B cell (primary cell): Measurements from ENCODE around the gene SYTL2. TPM values are rescaled to one million over a fixed set of nuclear protein-coding genes. Genes with fewer than 3 reads are reported as not detected.

Source experiments
- ATAC-seq: fragments of 200-7000 bp; cut with Tn5 transposase; one replicate; pipeline ENCODE4 v1.10.0; 2021; ENCODE audit warnings: low read depth, mild to moderate bottlenecking, moderate number of reproducible peaks, moderate library complexity
- CTCF ChIA-PET: fragments of 350-600 bp; sonication (Branson Sonifier 250); formaldehyde crosslinking; loops from one replicate; lab custom pipeline; 2021; ENCODE audit warnings: antibody characterized with exemption, inconsistent platforms; lab: Charles Lee
- POLR2A ChIA-PET: fragments of 350-600 bp; sonication (Branson Sonifier 250); formaldehyde crosslinking; loops from one replicate; lab custom pipeline; 2021; ENCODE audit warnings: antibody characterized with exemption; lab: Charles Lee
- DNase-seq: peaks from one replicate; pipeline ENCODE4 v3.0.0; 2013
- H2AFZ ChIP-seq: 2 replicates; pipeline ENCODE4 v1.6.1; 2012; ENCODE audit warnings: mild to moderate bottlenecking, low read depth, low read length; ENCODE audit not compliant: insufficient read depth, poor library complexity, severe bottlenecking
- H3K27ac ChIP-seq, 2 donors: 1 replicate in 1 of 2; 2 replicates in 1 of 2; pipeline ENCODE4 v1.5.1; 2012 to 2013; ENCODE audit warnings: low read length in 2 of 2, mild to moderate bottlenecking in 2 of 2, moderate library complexity in 1 of 2
- H3K27me3 ChIP-seq, 4 experiments: fragments of 200-600 bp in 1 of 4; sonication (generic) in 1 of 4; replicated peaks in 1 of 4; 1 replicate in 2 of 4; 2 replicates in 2 of 4; pipeline versions ENCODE4 v1.6.1 to v1.7.0; 2013 to 2016; ENCODE audit warnings: low read length in 3 of 4, mild to moderate bottlenecking in 2 of 4, mixed read lengths in 1 of 4, moderate library complexity in 1 of 4; ENCODE audit not compliant: insufficient read depth in 4 of 4, control insufficient read depth in 3 of 4; ENCODE audit errors: control extremely low read depth in 1 of 4
- H3K36me3 ChIP-seq, 2 experiments: replicated peaks in 1 of 2; 1 replicate in 1 of 2; 2 replicates in 1 of 2; pipeline versions ENCODE4 v1.6.1 to v1.7.1; 2013; ENCODE audit warnings: low read length in 1 of 2; ENCODE audit not compliant: insufficient read depth in 2 of 2, control insufficient read depth in 1 of 2; ENCODE audit errors: control extremely low read depth in 1 of 2, extremely low read depth in 1 of 2
- H3K4me1 ChIP-seq, 2 donors: fragments of 200-600 bp in 1 of 2; sonication (generic) in 1 of 2; 1 replicate in 1 of 2; 2 replicates in 1 of 2; pipeline versions ENCODE4 v1.5.1 to v1.6.1; 2013 to 2017; ENCODE audit warnings: low read length in 2 of 2; ENCODE audit not compliant: control insufficient read depth in 2 of 2, insufficient read depth in 2 of 2
- H3K4me2 ChIP-seq: replicated peaks from 2 replicates; pipeline ENCODE3; 2012; ENCODE audit warnings: mild to moderate bottlenecking, low read depth, low read length; ENCODE audit not compliant: poor library complexity, severe bottlenecking
- H3K4me3 ChIP-seq, 5 experiments: fragments of 200-600 bp in 1 of 5; sonication (generic) in 1 of 5; 1 replicate in 3 of 5; 2 replicates in 2 of 5; pipeline versions ENCODE4 v1.5.1 to v1.7.0; 2011 to 2016; ENCODE audit warnings: low read length in 4 of 5, mild to moderate bottlenecking in 4 of 5, low read depth in 2 of 5, control low read depth in 1 of 5, moderate library complexity in 1 of 5; ENCODE audit not compliant: insufficient read depth in 1 of 5; ENCODE audit errors: control extremely low read depth in 1 of 5, extremely low read depth in 1 of 5
- H3K79me2 ChIP-seq: fragments of 200-600 bp; sonication (generic); one replicate; pipeline ENCODE4 v1.6.0; 2016; ENCODE audit warnings: low read length; ENCODE audit not compliant: control insufficient read depth, insufficient read depth
- H3K9ac ChIP-seq: fragments of 200-600 bp; sonication (generic); 2 replicates; pipeline ENCODE4 v1.6.1; 2017; ENCODE audit warnings: mild to moderate bottlenecking, low read length, moderate library complexity
- H3K9me3 ChIP-seq, 3 donors: one replicate each; pipeline versions ENCODE4 v1.6.1 to v1.7.1; 2013; ENCODE audit warnings: low read length in 2 of 3; ENCODE audit not compliant: control insufficient read depth in 2 of 3, insufficient read depth in 1 of 3; ENCODE audit errors: control extremely low read depth in 1 of 3
- H4K20me1 ChIP-seq: 2 replicates; pipeline ENCODE4 v1.6.0; 2012; ENCODE audit warnings: mild to moderate bottlenecking, low read length; ENCODE audit not compliant: insufficient read depth, control insufficient read depth, poor library complexity, severe bottlenecking
- H3K27ac Mint-ChIP-seq: one replicate; pipeline ENCODE4 v1.8.0; 2021; ENCODE audit warnings: mixed read lengths
- H3K27me3 Mint-ChIP-seq: one replicate; pipeline ENCODE4 v1.8.0; 2021; ENCODE audit warnings: mixed read lengths
- H3K4me1 Mint-ChIP-seq: one replicate; pipeline ENCODE4 v1.8.0; 2021; ENCODE audit warnings: mixed read lengths
- H3K4me3 Mint-ChIP-seq: one replicate; pipeline ENCODE4 v1.8.0; 2021; ENCODE audit warnings: mixed read lengths
- H3K9me3 Mint-ChIP-seq: one replicate; pipeline ENCODE4 v1.8.0; 2022; ENCODE audit warnings: mixed read lengths; ENCODE audit not compliant: insufficient read depth
- EZH2 ChIP-seq: IDR thresholded peaks from 2 replicates; pipeline ENCODE4 v1.6.1; 2012; ENCODE audit warnings: borderline replicate concordance, low read depth, mild to moderate bottlenecking, moderate library complexity, low read length; ENCODE audit not compliant: insufficient read depth, poor library complexity, severe bottlenecking
- WGBS: methylation state at CpG from one replicate; pipeline ENCODE4 v1.1.5; 2013; ENCODE audit warnings: missing lambda C conversion rate; ENCODE audit not compliant: insufficient coverage; 5-methylcytosine and 5-hydroxymethylcytosine counted together
- intact Hi-C: fragments of 100-400 bp; cut with micrococcal nuclease; formaldehyde crosslinking; loops from one replicate; pipeline ENCODE4 v1.10.0; 2022
- polyA plus RNA-seq: library from polyadenylated mRNA; depleted of rRNA; stranded (reverse); fragments of >200 nt; gene quantifications from 2 replicates; pipeline ENCODE4 v1.2.3, GENCODE V29; 2012
- total RNA-seq, 2 donors: library from RNA; stranded (reverse); fragments of 120-200 nt in 1 of 2; gene quantifications; 1 replicate in 1 of 2; 2 replicates in 1 of 2; pipeline versions ENCODE4 v1.2.3 to v1.2.4, GENCODE V29; 2013 to 2022
- TF ChIP-seq, protein P1 (sequence below): fragments of 200-600 bp; IDR thresholded peaks from one replicate; pipeline ENCODE4 v1.8.0; 2022; ENCODE audit warnings: antibody characterized with exemption, mild to moderate bottlenecking

The SYTL2 gene
- total and polyA plus RNA-seq, 2 donors (not counting 1 experiment from before 2014, with no cell fraction given) = 0.86 to 2.9 TPM

DNA sequence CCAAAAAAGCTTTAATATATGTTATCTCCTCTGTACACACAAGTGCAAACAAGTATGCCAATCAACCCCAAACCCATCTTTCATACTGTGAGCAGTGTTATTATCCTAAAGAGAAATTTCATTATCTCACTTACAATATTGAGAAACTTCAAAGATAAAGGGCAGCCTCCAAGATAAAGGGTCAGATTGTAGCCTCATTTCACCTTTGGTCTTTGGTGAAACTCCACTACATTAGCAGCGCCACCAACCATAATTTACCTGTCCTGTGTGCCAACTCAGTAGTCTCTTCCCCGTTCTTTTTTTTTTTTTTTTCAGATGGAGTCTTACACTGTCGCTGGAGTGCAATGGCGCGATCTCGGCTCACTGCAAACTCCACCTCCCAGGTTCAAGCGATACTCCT is 9.4 kb downstream of the SYTL2 start:
- ChIA-PET CTCF (no interaction called here), POLR2A (no interaction called here)
- intact Hi-C loops = no loop called here
- Histone ChIP-seq H4K20me1 (no peaks in the 10 kb centered on the region), H3K9me3 (no peaks in the 10 kb centered on the region), H3K4me3 (no peak overlapping the region), H3K9ac (no peak overlapping the region), H3K4me2 (no peak overlapping the region), H3K27me3 (no peaks in the 10 kb centered on the region), H2AFZ (no peak overlapping the region), H3K4me1 (no peaks in the 10 kb centered on the region), H3K36me3 (no peaks in the 10 kb centered on the region), H3K27ac (no peak overlapping the region), H3K79me2 (no peaks in the 10 kb centered on the region)
- Mint-ChIP-seq H3K4me3 (no peak overlapping the region), H3K4me1 (no peaks in the 10 kb centered on the region), H3K9me3 (no peaks in the 10 kb centered on the region), H3K27ac (no peak overlapping the region), H3K27me3 (peaks cover 9% of the 10 kb centered on the region)
- TF ChIP-seq, protein P1, sequence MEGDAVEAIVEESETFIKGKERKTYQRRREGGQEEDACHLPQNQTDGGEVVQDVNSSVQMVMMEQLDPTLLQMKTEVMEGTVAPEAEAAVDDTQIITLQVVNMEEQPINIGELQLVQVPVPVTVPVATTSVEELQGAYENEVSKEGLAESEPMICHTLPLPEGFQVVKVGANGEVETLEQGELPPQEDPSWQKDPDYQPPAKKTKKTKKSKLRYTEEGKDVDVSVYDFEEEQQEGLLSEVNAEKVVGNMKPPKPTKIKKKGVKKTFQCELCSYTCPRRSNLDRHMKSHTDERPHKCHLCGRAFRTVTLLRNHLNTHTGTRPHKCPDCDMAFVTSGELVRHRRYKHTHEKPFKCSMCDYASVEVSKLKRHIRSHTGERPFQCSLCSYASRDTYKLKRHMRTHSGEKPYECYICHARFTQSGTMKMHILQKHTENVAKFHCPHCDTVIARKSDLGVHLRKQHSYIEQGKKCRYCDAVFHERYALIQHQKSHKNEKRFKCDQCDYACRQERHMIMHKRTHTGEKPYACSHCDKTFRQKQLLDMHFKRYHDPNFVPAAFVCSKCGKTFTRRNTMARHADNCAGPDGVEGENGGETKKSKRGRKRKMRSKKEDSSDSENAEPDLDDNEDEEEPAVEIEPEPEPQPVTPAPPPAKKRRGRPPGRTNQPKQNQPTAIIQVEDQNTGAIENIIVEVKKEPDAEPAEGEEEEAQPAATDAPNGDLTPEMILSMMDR = no peak
- TF ChIP-seq EZH2 = no peak
- no peak for DNase-seq
- 100% methylated on average over 1 of the region's 7 CpGs for WGBS
- ATAC-seq = no peak

DNA sequence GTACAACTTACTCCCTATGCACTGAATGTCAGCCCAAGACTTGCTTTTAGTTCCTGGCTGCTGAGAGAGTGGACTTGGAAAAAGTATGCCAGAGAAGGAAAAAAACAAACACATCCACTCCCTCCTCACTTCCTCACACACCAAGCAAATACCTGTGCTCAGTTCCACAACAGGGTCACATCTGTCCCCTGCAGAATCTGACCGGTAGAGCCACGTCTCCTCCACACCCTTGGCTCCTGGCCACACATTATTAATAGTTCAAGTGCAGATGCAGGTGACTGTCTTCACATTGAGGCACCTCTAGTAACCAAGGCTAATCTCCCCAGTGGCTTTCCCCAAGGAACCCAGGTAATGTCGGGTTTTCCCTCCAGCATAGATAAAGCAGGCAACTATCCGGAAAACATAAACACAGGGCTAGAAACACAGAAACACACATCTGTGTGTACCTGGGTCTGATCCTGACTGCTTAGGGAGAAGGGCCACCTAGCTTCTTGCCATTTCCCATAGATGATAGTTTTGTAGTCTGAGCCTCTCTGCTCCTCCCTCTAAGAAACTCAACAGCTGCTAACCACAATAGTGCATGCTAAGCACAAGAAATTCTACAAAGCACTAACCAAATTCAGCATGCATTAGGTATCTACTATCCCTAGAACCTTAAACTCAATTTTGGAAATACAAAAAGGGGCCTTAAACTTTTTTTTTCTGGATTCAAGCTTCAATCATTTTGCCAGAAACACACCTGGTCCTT is 10.2 kb downstream of the SYTL2 start:
- Histone ChIP-seq H3K9ac (no peak overlapping the region), H4K20me1 (no peaks in the 10 kb centered on the region), H3K27me3 (no peaks in the 10 kb centered on the region), H3K27ac (no peak overlapping the region), H3K4me3 (no peak overlapping the region), H3K4me2 (no peak overlapping the region), H3K79me2 (no peaks in the 10 kb centered on the region), H3K4me1 (no peaks in the 10 kb centered on the region), H3K36me3 (no peaks in the 10 kb centered on the region), H3K9me3 (no peaks in the 10 kb centered on the region), H2AFZ (no peak overlapping the region)
- ChIA-PET POLR2A (no interaction called here), CTCF (no interaction called here)
- Mint-ChIP-seq H3K27ac (no peak overlapping the region), H3K4me3 (no peak overlapping the region), H3K9me3 (no peaks in the 10 kb centered on the region), H3K4me1 (no peaks in the 10 kb centered on the region), H3K27me3 (peaks cover 9% of the 10 kb centered on the region)
- DNase-seq (no peak), ATAC-seq (no peak)
- intact Hi-C loops = no loop called here
- WGBS = 92% methylated on average over 3 of the region's 4 CpGs
- TF ChIP-seq, protein P1 = no peak
- TF ChIP-seq EZH2 = no peak
